HG03457 (cell line): ENCODE results near the gene EXD3.

Experiments used
- ATAC-seq: cut with Tn5 transposase; IDR thresholded peaks from one replicate; pipeline ENCODE4 v1.9.1; 2021; ENCODE audit warnings: moderate number of reproducible peaks; ENCODE audit not compliant: unreplicated experiment

EXD3 gene

DNA sequence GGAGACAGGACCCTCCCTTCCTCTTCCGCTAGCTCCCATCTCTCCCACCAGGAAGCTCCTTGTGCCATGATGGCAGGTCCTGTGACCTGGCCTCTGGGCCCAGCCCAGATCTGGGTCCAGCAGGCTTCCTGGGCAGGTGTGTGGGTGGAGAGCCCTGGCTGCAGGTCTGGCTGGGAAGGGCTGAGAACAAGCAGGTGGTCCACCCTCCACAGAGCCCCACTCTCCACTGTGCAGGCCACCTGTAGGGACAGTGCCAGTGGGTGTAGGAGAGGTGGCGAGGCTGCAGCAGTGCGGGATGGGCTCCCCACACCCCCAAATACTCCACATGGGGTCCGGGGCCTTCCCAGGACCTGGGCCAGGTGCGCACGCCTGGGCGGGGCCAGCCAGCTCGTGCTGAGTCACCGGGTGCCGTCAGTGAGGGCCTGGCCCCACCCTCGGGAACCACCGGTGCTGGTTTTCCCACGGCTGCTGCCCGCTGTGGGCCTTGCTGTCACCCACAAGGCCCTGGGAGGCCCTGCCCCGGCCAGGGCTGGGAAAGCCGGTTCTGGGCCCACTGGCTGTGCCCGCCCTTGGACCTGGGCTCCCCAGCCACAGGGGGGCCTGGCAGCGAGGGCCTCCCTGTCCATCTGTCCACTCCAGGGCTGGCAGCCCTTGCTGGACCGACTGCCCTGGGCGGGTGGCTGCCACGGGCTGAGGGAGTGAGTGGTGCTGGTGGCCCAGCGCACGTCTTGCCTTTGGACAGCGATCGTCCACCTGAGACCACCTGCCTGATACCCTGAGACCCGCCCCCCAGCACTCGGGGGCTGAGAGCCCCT, 111.6 kb downstream of the EXD3 start:
- no peak for ATAC-seq

DNA sequence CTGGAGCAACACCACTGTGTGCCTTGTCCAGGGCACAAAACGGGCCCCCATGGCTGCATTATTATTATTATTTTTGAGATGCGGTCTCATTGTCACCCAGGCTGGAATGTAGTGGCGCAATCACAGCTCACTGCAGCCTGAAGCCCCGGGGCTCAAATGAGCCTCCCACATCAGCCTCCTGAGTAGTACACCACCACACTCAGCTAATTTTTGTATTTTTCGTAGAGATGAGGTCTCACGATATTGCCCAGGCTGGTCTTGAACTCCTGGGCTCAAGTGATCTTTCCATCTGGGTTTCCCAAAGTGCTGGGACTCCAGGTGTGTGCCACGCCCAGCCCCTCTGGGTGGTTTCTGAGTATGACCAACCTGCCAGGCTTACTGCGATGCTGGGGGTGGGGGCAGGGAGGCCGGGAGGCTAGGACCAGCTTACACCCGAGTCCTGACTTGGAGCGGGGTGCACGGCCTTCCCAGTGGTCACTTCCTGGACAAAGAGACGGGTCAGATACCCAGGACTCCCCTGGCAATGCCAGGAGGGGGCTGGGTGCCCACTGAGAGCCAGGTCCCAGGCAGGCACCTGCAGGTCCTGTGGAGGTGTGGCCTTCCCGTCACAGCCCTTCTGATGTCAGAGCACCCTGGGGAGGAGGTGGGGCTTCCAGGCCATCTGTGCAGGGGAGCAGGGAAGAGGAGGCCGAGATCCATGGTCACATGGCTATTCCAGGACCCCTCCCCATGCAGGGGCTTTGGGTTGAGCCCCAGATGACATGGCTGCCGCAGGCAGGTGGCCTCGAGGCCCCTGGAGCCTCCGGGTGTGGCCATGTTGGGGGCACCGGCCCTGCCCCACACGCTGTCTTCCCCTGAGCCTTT, 112.5 kb downstream of the EXD3 start:
- no peak for ATAC-seq

DNA sequence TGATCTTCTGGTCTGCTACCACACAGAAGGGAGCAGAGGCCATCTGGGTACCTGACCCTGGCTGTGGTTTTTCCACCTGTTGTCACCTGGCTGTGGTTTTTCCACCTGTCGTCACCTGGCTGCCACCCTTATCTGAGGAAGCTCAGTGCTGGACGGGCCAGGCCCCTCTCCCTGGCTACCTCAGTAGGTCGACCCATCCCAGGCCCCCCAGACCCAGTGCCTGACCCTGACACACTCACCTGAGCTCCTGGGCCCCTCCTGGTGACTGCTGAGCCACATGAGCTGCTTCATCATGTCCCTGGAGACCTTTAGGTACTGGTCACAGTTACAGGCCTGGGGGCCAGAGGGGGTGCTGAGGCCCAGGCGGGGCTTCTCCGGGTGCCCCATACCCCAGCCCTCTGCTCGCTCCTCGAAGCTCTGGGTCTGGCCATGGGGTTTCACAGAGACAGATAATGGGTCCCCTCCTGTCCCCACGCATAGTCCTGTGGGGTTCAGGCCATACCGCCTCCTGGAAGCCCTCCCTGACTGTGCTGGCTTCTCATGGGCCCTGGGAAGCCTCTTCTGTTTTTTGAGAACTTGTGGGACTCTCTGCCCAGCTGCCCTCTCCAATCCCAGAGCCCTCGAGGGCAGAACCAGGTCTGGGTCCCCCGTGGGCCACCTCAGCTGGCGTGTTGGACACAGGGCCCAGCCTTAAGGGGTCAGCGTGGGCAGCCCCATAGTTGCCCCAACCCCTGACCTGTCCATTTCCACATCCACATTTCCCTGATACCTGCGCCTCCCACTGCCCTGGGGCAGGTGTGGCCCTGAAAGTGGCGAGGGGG, 113.4 kb downstream of the EXD3 start:
- ATAC-seq, result no peak

GRCh38 chr9:137308057-137308619, 114.8 kb downstream of the EXD3 start:
- no peak for ATAC-seq

DNA sequence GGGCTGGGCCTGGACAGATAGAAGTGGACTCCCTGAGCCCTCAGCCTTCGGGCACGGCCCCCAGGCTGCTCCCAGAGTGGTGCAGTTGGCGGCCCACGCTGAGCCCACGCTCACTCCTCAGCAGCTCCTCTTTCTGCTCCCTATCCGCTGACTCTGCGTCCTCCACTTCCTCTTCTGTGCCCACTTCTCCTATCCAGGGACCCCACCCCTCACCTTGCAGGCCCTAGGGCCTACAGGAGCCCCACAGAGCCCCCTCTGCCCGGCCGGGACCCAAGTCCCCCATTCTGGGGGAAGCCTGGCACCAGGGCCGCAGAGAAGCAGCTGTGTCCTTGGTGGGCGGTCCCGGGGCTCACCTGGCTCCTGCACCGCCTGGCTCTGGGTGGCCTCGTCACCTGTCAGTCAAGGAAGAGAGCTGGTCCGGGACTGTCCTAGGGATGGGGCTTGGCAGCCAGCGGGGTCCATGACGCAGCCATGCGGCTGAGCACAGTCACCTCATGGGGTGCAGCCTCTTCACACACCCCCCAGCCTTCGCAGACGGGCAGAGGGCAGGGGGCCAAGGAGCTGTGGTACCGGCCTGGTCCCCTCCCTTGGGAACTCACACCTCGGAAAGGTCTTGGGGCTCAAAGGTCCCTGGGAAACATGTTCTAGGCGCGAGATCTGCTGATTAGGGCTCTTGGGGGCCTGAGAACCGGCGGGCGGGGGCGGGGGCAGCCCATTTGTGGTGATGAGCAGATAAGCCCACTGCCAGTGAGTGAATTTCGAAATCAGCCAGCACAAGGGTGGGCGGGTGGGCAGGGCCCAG, 115.5 kb downstream of the EXD3 start:
- ATAC-seq, result no peak

GRCh38 chr9:137306850-137307254, 116.1 kb downstream of the EXD3 start:
- ATAC-seq, result no peak

DNA sequence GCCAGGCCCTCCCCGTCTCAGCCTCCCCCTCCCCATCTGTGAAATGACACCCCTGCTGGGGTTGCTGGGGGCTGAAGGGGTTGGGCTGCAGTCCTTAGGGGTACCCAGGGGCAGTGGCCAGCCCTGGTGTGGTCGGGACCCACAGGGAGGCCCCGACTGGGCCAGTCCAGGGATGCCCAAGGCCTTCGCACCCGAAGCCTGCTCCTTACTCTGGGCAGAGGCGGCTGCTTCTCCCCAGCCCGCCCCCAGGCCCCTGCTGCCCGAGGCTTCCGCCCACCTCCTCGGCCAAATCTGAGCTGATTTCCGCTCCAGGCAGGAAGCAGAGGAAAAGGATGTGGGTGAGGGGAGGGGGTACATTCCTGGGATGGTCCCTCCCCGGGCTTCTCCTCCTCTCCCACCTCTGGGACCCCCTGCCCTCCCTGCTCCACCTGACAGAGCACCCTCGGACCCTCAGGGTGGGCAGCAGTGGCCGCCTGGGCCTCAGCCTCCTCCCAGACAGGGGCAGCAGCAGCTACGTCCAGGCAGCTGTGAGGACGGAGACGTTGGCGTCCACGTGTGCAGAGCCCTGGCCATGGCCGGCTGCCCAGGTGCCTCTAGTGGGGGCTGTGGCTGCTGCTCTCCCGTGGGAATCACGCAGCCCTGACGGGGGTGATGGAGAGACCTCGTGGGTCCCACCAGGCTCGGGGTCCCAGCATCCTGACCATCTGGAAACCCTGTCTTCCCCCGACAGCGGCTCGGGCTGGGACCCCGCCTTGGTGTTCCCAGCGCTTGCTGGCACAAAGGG, 116.7 kb downstream of the EXD3 start:
- ATAC-seq, result no peak

GRCh38 chr9:137305798-137306065, 117.2 kb downstream of the EXD3 start:
- no peak for ATAC-seq

DNA sequence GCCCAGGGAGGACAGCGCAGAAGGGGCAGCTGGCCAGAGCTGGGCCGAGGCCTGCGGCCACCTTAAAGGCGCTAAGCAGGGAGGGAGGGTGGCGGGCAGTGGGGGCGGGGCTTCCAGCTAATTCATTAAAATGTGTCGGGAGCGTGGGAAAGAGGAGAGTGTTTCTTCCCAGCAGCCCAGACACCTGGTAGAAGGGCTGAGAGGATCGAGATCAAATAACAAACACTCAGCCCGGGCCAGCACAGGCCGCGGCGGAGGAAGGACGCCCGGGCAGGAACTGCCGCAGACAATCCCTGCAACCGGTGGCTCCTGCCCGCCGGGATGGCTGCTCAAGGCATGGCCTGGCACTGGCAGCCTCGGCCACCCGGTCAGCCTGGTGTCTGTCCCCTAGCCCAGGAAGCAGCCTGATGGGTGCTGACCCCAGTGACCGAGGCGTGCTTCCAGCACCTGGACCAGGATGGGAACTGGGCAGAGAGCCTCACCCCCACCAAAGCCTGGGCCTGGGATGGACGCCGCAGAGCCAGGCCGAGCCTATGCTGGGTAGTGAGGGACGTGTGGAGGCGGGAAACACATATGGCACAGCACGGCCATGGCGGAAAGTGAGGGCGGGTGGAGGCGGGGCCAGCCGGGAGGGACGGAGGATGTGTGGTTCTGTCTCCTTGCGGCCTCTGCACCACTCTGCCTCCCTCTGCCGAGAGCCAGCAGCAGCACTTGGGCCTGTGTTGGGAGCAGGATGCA, 117.7 kb downstream of the EXD3 start:
- no peak for ATAC-seq

GRCh38 chr9:137304383-137305059, 118.4 kb downstream of the EXD3 start:
- no peak for ATAC-seq

- no peak for ATAC-seq
Measured at GRCh38 chr9:137303893-137304382, 119.0 kb downstream of the EXD3 start.

GRCh38 chr9:137303151-137303892, 119.6 kb downstream of the EXD3 start:
- ATAC-seq, result no peak

DNA sequence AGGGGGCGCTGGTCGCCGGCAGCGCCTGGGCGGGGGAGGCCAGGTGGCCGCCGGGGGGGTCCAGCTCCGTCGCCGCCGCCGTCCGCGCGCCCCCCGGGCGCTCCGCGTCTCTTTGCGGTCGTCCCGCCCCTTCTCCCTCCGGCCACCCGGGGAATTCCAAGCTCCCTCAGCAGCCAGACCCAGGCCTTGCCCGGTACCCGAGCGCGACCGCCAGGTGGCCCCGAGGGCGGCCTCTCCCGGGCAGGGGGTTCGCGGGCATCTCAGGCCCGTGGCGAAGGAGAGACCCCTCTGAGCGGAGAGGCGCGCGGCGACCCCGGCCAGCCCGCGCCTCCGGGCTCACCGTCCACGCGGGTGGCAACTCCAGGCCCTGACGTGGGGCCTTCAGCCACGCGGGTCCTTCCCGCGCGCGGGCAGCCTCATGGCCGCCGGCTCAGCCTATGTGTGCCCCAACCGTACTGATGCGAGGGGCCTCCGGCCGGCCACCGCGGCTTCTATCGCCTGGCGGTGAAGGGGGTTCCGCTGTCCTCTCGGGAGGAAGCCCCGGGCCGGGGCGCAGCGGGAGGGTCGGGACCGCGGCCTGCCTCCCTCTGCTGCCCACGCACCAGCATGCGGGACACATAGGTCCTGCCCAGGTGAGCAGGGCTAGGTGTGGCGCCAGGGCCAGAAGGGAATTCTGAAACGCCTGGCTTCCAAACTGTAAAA, 120.4 kb downstream of the EXD3 start:
- peak; percentile 37 for ATAC-seq

GRCh38 chr9:137302118-137302448, 120.9 kb downstream of the EXD3 start, which contains the start of gene NRARP:
Gene NRARP (minus strand): TSS chr9:137302271. CDS start chr9:137301928, 343 bp downstream.
- peak; percentile 39 for ATAC-seq

DNA sequence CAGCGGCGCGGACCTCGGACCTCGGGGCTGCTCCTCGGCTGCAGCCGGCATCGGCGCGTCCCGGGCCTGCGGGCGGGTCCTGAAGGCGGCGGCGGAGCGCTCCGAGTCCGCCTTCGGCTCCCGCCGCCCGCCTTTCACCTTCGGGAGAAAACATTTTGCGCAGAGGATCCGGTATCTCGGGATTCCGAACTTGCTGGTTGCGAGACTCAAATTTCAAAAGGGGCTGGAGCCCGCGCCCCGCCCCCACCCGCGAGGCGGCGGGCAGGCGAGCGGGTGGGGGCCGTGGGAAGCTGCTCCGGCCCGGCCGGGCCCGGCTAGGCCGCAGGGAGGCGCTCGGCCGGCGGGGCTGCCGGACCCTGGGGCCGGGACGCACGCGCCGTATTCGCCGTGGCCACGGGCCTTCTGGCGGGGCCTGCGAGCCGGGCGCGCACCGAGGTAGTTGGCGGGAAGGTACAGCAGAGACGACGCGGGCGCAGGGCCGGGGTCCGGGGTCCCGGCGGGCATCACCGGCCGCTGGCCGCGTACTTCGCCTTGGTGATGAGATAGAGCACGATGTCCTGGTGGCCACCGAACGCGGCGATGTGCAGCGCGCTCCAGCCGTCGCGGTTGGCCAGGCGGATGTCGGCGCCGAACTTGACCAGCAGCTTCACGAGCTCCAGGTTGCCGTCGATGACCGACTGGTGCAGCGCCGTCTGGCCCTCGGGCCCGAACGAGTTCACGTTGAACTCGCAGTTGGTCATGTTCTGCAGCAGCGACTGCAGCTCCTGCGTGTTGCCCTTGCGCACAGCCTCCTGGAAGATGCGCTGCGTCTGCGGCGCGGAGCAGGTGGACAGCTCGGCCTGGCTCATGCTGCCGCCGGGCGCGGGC, 121.6 kb downstream of the EXD3 start:
- peak; percentile 15 for ATAC-seq

GRCh38 chr9:137300567-137301080, 122.3 kb downstream of the EXD3 start:
- no peak for ATAC-seq
